Endodermal cell (in vitro differentiated cells): ENCODE data around the gene KBTBD4. TPM values are rescaled to one million over a fixed set of nuclear protein-coding genes. Genes with fewer than 3 reads are reported as not detected.
"Not testable (repeated sequence)": the region's sequence is repeated elsewhere in the genome, so short reads cannot be mapped to it uniquely, and the experiment has no call there.

Source experiments
- DNase-seq: peaks from one replicate; pipeline ENCODE4 v3.0.0-alpha.2; 2017
- H3K27ac ChIP-seq: 2 replicates; pipeline ENCODE4 v1.5.1; 2013; ENCODE audit warnings: mild to moderate bottlenecking, low read depth, low read length, moderate library complexity
- H3K27me3 ChIP-seq: 2 replicates; pipeline ENCODE4 v1.6.1; 2013; ENCODE audit warnings: mild to moderate bottlenecking, low read length, moderate library complexity; ENCODE audit not compliant: insufficient read depth, control insufficient read depth, poor library complexity, severe bottlenecking
- H3K36me3 ChIP-seq: 2 replicates; pipeline ENCODE4 v1.7.0; 2013; ENCODE audit warnings: mild to moderate bottlenecking, low read length, moderate library complexity; ENCODE audit not compliant: control insufficient read depth, insufficient read depth
- H3K4me1 ChIP-seq: one replicate; pipeline ENCODE4 v1.7.0; 2013; ENCODE audit warnings: low read length; ENCODE audit not compliant: control insufficient read depth, insufficient read depth
- H3K4me3 ChIP-seq: 2 replicates; pipeline ENCODE4 v1.5.1; 2013; ENCODE audit warnings: mild to moderate bottlenecking, low read length, moderate library complexity
- H3K9ac ChIP-seq: 2 replicates; pipeline ENCODE4 v1.6.1; 2013; ENCODE audit warnings: mild to moderate bottlenecking, low read length, moderate library complexity; ENCODE audit not compliant: poor library complexity, severe bottlenecking; ENCODE audit errors: extremely low read depth
- H3K9me3 ChIP-seq: 2 replicates; pipeline ENCODE4 v1.6.1; 2013; ENCODE audit warnings: mild to moderate bottlenecking, low read length, moderate library complexity; ENCODE audit not compliant: control insufficient read depth
- H3K27ac Mint-ChIP-seq: 2 replicates; pipeline ENCODE4 v1.8.0; 2020; ENCODE audit warnings: mixed read lengths
- H3K27me3 Mint-ChIP-seq: 2 replicates; pipeline ENCODE4 v1.8.0; 2021; ENCODE audit warnings: mild to moderate bottlenecking, mixed read lengths; ENCODE audit not compliant: insufficient read depth
- H3K36me3 Mint-ChIP-seq: 2 replicates; pipeline ENCODE4 v1.8.0; 2020; ENCODE audit warnings: low read depth, mixed read lengths
- H3K4me1 Mint-ChIP-seq: 2 replicates; pipeline ENCODE4 v1.8.0; 2020; ENCODE audit warnings: mixed read lengths
- H3K4me3 Mint-ChIP-seq: 2 replicates; pipeline ENCODE4 v1.8.0; 2020; ENCODE audit warnings: mild to moderate bottlenecking, moderate library complexity, mixed read lengths
- H3K9me3 Mint-ChIP-seq: 2 replicates; pipeline ENCODE4 v1.8.0; 2020; ENCODE audit warnings: mild to moderate bottlenecking, mixed read lengths
- CTCF ChIP-seq: fragments of 200-600 bp; sonication (generic); conservative IDR thresholded peaks from 2 replicates; pipeline ENCODE4 v1.5.0; 2021; ENCODE audit warnings: antibody characterized with exemption, mild to moderate bottlenecking
- WGBS, 2 experiments: methylation state at CpG; one replicate each; pipeline versions ENCODE4 v1.1.5 to v1.1.7; 2013; ENCODE audit warnings: missing lambda C conversion rate in 2 of 2, mixed read lengths in 1 of 2; ENCODE audit not compliant: insufficient coverage in 1 of 2, insufficient read length in 1 of 2; 5-methylcytosine and 5-hydroxymethylcytosine counted together
- total RNA-seq, 2 donors: library from RNA; stranded (reverse); fragmentation: NEBNext Ultra II Directional in 1 of 2; extraction: Animal tissue kit (Norgen Biotek cat#: 25700) in 1 of 2; gene quantifications; 2 replicates in 1 of 2; 3 replicates in 1 of 2; pipeline ENCODE4 v1.2.1, GENCODE V29; 2021

The KBTBD4 gene
- total RNA-seq, 2 donors from 2014 or later = 13.7 to 14.8 TPM

- Histone ChIP-seq H3K9ac (no peak overlapping the region), H3K9me3 (no peaks in the 10 kb centered on the region), H3K27ac (no peak overlapping the region), H3K4me3 (no peak overlapping the region), H3K4me1 (no peaks in the 10 kb centered on the region), H3K36me3 (peaks cover 57% of the 10 kb centered on the region), H3K27me3 (no peaks in the 10 kb centered on the region)
- H3K27ac Mint-ChIP-seq = peak overlapping the region; percentile 55
- H3K4me3 Mint-ChIP-seq = no peak overlapping the region
- no peak for DNase-seq
- H3K36me3 Mint-ChIP-seq = peaks cover 28% of the 10 kb centered on the region
- peaks cover 3% of the 10 kb centered on the region for H3K4me1 Mint-ChIP-seq
- no peaks in the 10 kb centered on the region for H3K9me3 Mint-ChIP-seq
- no peak for TF ChIP-seq CTCF
- H3K27me3 Mint-ChIP-seq = no peaks in the 10 kb centered on the region
- WGBS, 2 experiments = 90 to 100% methylated on average over 1 to 2 of the region's 2 CpGs
Observed at GRCh38 chr11:47532597-47533213, 46.1 kb downstream of the KBTBD4 start.

DNA sequence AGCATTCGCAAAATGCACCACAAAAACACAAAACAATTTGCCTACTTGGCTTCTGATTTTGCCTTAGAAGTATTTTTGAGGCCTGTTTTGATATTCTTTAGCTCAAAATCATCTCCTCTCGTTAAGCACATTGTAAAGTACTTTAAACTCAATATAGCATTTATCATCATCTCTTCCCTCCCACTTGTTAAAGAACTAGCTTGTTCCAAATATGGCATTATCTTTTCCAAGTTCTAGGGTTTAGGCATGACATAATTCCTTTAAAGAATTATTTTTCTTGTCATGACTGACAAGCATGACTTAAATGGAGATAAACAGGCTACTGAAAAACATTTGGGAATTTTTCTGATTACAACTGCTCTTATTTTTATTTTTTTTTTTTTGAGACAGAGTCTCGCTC is 47.1 kb downstream of the KBTBD4 start:
- Mint-ChIP-seq H3K27ac (peak overlapping the region; percentile 65), H3K4me3 (no peak overlapping the region), H3K27me3 (no peaks in the 10 kb centered on the region), H3K9me3 (no peaks in the 10 kb centered on the region), H3K4me1 (peaks cover 10% of the 10 kb centered on the region), H3K36me3 (peaks cover 22% of the 10 kb centered on the region)
- no peaks in the 10 kb centered on the region for H3K9me3 ChIP-seq
- no peak overlapping the region for H3K27ac ChIP-seq
- H3K4me3 ChIP-seq = no peak overlapping the region
- peaks cover 53% of the 10 kb centered on the region for H3K36me3 ChIP-seq
- H3K27me3 ChIP-seq = no peaks in the 10 kb centered on the region
- WGBS, 2 experiments = 92 to 96% methylated on average over 3 of the region's 3 CpGs
- no peak for TF ChIP-seq CTCF
- H3K9ac ChIP-seq = no peak overlapping the region
- H3K4me1 ChIP-seq = no peaks in the 10 kb centered on the region
- no peak for DNase-seq

DNA sequence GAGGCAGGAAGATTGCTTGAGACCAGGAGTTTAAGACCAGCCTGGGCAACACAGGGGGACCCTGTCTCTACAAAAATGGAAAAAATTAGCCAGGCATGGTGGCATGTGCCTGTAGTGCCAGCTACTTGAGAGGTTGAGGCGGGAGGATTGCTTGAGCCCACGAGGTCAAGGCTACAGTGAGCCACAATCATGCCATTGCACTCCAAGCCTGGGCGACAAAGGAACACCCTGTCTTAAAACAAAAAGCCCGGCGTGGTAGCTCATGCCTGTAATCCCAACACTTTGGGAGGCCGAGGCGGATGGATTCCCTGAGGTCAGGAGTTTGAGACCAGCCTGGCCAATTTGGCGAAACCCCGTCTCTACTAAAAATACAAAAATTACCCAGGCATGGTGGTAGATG is 48.0 kb downstream of the KBTBD4 start:
- WGBS, 2 experiments = 95 to 96% methylated on average over 8 to 9 of the region's 9 CpGs
- not testable (repeated sequence) for H3K9me3 Mint-ChIP-seq, H3K4me3 Mint-ChIP-seq, H3K4me1 ChIP-seq, H3K9ac ChIP-seq, H3K27me3 Mint-ChIP-seq, H3K27ac Mint-ChIP-seq, H3K9me3 ChIP-seq, DNase-seq, H3K4me3 ChIP-seq, H3K27ac ChIP-seq, H3K27me3 ChIP-seq
- peaks cover 49% of the 10 kb centered on the region for H3K36me3 ChIP-seq
- Mint-ChIP-seq H3K4me1 (peaks cover 16% of the 10 kb centered on the region), H3K36me3 (peaks cover 16% of the 10 kb centered on the region)

- TF ChIP-seq CTCF = no peak
- H3K4me1 Mint-ChIP-seq = peaks cover 20% of the 10 kb centered on the region
- 99 to 100% methylated on average over 3 to 4 of the region's 4 CpGs for WGBS, 2 experiments
- no peak for DNase-seq
- H3K9me3 Mint-ChIP-seq = no peaks in the 10 kb centered on the region
- no peak overlapping the region for H3K4me3 Mint-ChIP-seq
- Histone ChIP-seq H3K27ac (no peak overlapping the region), H3K4me3 (no peak overlapping the region), H3K36me3 (peaks cover 43% of the 10 kb centered on the region), H3K4me1 (peaks cover 4% of the 10 kb centered on the region), H3K27me3 (no peaks in the 10 kb centered on the region), H3K9ac (no peak overlapping the region), H3K9me3 (no peaks in the 10 kb centered on the region)
- peaks cover 15% of the 10 kb centered on the region for H3K36me3 Mint-ChIP-seq
- no peak overlapping the region for H3K27ac Mint-ChIP-seq
- no peaks in the 10 kb centered on the region for H3K27me3 Mint-ChIP-seq
Observed at GRCh38 chr11:47529951-47530350, 48.8 kb downstream of the KBTBD4 start.
